HepG2 (cell line): ENCODE data around the gene PPP1R27. TPM values are rescaled to one million over a fixed set of nuclear protein-coding genes. Genes with fewer than 3 reads are reported as not detected.

Source experiments
- ATF3 ChIP-seq: sonication (generic); formaldehyde crosslinking; IDR thresholded peaks from 2 replicates; pipeline ENCODE4 v1.4.0; 2020; ENCODE audit warnings: missing genetic modification reagents
- DMTF1 ChIP-seq: sonication (generic); formaldehyde crosslinking; IDR thresholded peaks from 2 replicates; pipeline ENCODE4 v1.4.0; 2020; ENCODE audit warnings: mild to moderate bottlenecking, missing genetic modification reagents
- DR1 ChIP-seq: sonication (generic); formaldehyde crosslinking; IDR thresholded peaks from 2 replicates; pipeline ENCODE4 v1.8.0; 2021; ENCODE audit warnings: mild to moderate bottlenecking, missing genetic modification reagents, inconsistent platforms
- E2F1 ChIP-seq: sonication (generic); formaldehyde crosslinking; IDR thresholded peaks from 2 replicates; pipeline ENCODE4 v1.5.0; 2020; ENCODE audit warnings: missing genetic modification reagents
- GABPB1 ChIP-seq: IDR thresholded peaks from 2 replicates; pipeline ENCODE4 v1.6.1; 2016; ENCODE audit warnings: mild to moderate bottlenecking, missing genetic modification reagents, moderate library complexity, missing compliant biosample characterization
- MAFG ChIP-seq: sonication (generic); formaldehyde crosslinking; IDR thresholded peaks from 2 replicates; pipeline ENCODE4 v1.5.1; 2020; ENCODE audit warnings: mild to moderate bottlenecking, missing genetic modification reagents
- NR0B2 ChIP-seq: sonication (generic); formaldehyde crosslinking; IDR thresholded peaks from 2 replicates; pipeline ENCODE4 v1.4.0; 2020; ENCODE audit warnings: mild to moderate bottlenecking, missing genetic modification reagents
- RFX5 ChIP-seq: IDR thresholded peaks from 2 replicates; pipeline ENCODE4 v1.6.1; 2011; ENCODE audit warnings: low read depth, low read length, improper control_type of control experiment
- SMAD1 ChIP-seq: sonication (generic); formaldehyde crosslinking; IDR thresholded peaks from 2 replicates; pipeline ENCODE4 v1.4.0; 2020; ENCODE audit warnings: missing genetic modification reagents, low read depth, mild to moderate bottlenecking, borderline replicate concordance
- ZBTB43 ChIP-seq: sonication (generic); formaldehyde crosslinking; conservative IDR thresholded peaks from 2 replicates; pipeline ENCODE4 v1.4.0; 2020; ENCODE audit warnings: missing genetic modification reagents
- ZNF160 ChIP-seq: sonication (generic); formaldehyde crosslinking; IDR thresholded peaks from 2 replicates; pipeline ENCODE4 v1.8.0; 2022; ENCODE audit warnings: mild to moderate bottlenecking, inconsistent platforms, missing genetic modification reagents
- ZNF20 ChIP-seq: sonication (generic); formaldehyde crosslinking; IDR thresholded peaks from 2 replicates; pipeline ENCODE4 v1.4.0; 2020; ENCODE audit warnings: mild to moderate bottlenecking, moderate library complexity, missing genetic modification reagents
- ZNF350 ChIP-seq: sonication (generic); formaldehyde crosslinking; IDR thresholded peaks from 2 replicates; pipeline ENCODE4 v1.4.0; 2020; ENCODE audit warnings: mild to moderate bottlenecking, low read depth, missing genetic modification reagents, borderline replicate concordance
- ZNF414 ChIP-seq: sonication (generic); formaldehyde crosslinking; IDR thresholded peaks from 2 replicates; pipeline ENCODE4 v1.5.0; 2020; ENCODE audit warnings: missing genetic modification reagents
- ZNF446 ChIP-seq: sonication (generic); formaldehyde crosslinking; IDR thresholded peaks from 2 replicates; pipeline ENCODE4 v1.5.0; 2020; ENCODE audit warnings: mild to moderate bottlenecking, missing genetic modification reagents
- ZNF501 ChIP-seq: sonication (generic); formaldehyde crosslinking; IDR thresholded peaks from 2 replicates; pipeline ENCODE4 v1.5.1; 2020; ENCODE audit warnings: mild to moderate bottlenecking, moderate library complexity, missing genetic modification reagents
- ZNF609 ChIP-seq: sonication (generic); formaldehyde crosslinking; IDR thresholded peaks from 2 replicates; pipeline ENCODE4 v1.4.0; 2020; ENCODE audit warnings: mild to moderate bottlenecking, missing genetic modification reagents, borderline replicate concordance
- polyA plus RNA-seq, 8 experiments: library from polyadenylated mRNA; depleted of rRNA in 3 of 8; stranded (reverse) in 7 of 8; unstranded in 1 of 8; fragments of >200 nt; fragmentation: Illumina TruSeq in 4 of 8; extraction: Trizol in 4 of 8; gene quantifications; 2 replicates each; pipeline versions ENCODE4 v1.2.1 to v1.2.3, GENCODE V29; 2011 to 2016; ENCODE audit warnings: low read depth in 4 of 8, missing spikeins in 1 of 8, mixed read lengths in 1 of 8; ENCODE audit not compliant: insufficient read depth in 1 of 8
- total RNA-seq, 5 experiments: library from RNA; depleted of rRNA; stranded (reverse); fragments of >200 nt; fragmentation: Illumina TruSeq; extraction: Trizol; gene quantifications; 2 replicates each; pipeline ENCODE4 v1.2.3, GENCODE V29; 2016; ENCODE audit warnings: low read depth in 1 of 5

Gene PPP1R27
- total and polyA plus RNA-seq, 2 of the 13 experiments (the other 11 are each of a cell fraction or from before 2014, with no cell fraction given), result 0.17 to 1.00 TPM

- TF ChIP-seq ZNF446 (CRISPR knock-in tag), result peak; percentile 67; the same call in 1 of the 2 replicates
- no peak for TF ChIP-seq NR0B2 (CRISPR knock-in tag)
- no peak for TF ChIP-seq GABPB1 (CRISPR knock-in tag)
- TF ChIP-seq E2F1 (CRISPR knock-in tag), result no peak
- 0 out of 2 replicates have a peak, but pooled peaks have one; percentile 29 for TF ChIP-seq ZNF350 (CRISPR knock-in tag)
- 0 out of 2 replicates have a peak, but pooled peaks have one; percentile 10 for TF ChIP-seq ZNF609 (CRISPR knock-in tag)
- TF ChIP-seq SMAD1 (CRISPR knock-in tag), result 0 out of 2 replicates have a peak, but pooled peaks have one; percentile 65
- TF ChIP-seq ATF3, result no peak
- TF ChIP-seq RFX5, result no peak
- no peak for TF ChIP-seq DR1 (CRISPR knock-in tag)
- TF ChIP-seq ZNF20 (CRISPR knock-in tag), result no peak
- no peak for TF ChIP-seq ZNF414 (CRISPR knock-in tag)
- TF ChIP-seq DMTF1 (CRISPR knock-in tag), result 0 out of 2 replicates have a peak, but pooled peaks have one; percentile 56
- no peak for TF ChIP-seq ZBTB43 (CRISPR knock-in tag)
- TF ChIP-seq ZNF501, result no peak
- no peak for TF ChIP-seq ZNF160 (CRISPR knock-in tag)
- TF ChIP-seq MAFG (CRISPR knock-in tag), result no peak
Measured at GRCh38 chr17:81863123-81863675, 28.3 kb upstream of the PPP1R27 start (continued).
